GM19035 (cell line): ENCODE measurements around the gene RING1.
"Not testable (repeated sequence)": the region's sequence is repeated elsewhere in the genome, so short reads cannot be mapped to it uniquely, and the experiment has no call there.

Experiments used
- ATAC-seq: cut with Tn5 transposase; IDR thresholded peaks from one replicate; pipeline ENCODE4 v1.9.1; 2021; ENCODE audit not compliant: unreplicated experiment

Gene RING1

DNA sequence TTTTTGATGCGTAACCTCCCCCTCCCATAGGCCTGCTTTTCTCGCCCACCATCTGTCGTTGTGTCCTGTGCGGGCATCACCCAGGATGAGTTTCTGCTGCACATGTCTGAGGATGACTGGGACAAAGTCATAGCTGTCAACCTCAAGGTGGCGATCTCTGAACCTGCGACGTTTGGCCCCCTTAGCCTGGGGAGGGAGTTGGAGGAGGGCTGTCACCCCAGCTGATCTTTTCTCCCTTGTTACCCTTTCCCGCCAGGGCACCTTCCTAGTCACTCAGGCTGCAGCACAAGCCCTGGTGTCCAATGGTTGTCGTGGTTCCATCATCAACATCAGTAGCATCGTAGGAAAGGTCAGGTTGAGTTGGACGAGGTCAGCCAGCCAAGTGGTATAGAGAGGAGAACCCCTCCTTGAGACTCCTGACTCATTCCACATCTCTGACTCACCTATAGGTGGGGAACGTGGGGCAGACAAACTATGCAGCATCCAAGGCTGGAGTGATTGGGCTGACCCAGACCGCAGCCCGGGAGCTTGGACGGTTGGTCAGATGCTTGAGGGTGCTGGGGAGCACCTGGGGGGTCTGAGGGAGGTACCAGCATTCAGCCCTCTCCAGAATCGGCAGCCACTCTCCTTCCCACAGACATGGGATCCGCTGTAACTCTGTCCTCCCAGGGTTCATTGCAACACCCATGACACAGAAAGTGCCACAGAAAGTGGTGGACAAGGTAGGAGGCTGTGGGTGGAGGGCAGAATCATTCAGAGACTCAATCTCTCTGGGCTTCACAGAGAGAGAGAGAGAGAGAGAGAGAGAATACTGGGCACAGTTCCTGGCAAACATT lies 2.9 kb upstream of the RING1 start:
- no peak for ATAC-seq

DNA sequence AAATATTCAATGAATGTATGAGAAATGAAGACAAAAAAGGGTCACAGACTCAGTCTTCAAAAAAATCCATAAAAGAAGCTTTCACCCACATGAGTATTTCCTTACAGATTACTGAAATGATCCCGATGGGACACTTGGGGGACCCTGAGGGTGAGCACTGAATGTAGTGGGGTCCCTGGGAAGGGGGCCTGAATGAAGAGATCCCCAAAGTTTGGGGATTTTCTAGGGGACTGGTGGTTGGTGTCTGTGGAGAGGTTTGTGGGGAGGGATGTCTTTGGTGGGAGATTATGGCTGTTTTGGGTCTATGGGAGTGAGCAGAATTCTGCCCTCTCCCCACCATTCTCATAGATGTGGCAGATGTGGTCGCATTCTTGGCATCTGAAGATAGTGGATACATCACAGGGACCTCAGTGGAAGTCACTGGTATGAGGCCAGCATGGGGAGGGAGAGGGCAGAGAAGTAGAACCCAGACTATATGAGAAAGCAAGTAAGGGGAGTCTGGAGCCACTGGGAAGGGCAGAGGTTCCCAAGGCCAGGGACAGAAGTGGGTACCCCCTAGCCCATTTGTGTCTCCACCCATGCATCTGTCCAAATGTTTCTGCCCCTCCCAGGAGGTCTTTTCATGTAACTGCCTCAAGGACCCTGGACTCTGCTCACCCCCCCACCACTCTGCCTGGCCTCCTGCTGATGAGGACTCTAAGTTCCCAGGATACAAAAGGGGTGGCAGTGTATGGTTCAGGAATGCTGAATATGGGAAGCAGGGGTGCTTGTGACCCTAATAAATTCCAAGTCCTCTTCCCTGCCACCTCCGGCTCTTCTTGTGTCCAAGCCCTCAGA lies 2.1 kb upstream of the RING1 start:
- no peak for ATAC-seq

DNA sequence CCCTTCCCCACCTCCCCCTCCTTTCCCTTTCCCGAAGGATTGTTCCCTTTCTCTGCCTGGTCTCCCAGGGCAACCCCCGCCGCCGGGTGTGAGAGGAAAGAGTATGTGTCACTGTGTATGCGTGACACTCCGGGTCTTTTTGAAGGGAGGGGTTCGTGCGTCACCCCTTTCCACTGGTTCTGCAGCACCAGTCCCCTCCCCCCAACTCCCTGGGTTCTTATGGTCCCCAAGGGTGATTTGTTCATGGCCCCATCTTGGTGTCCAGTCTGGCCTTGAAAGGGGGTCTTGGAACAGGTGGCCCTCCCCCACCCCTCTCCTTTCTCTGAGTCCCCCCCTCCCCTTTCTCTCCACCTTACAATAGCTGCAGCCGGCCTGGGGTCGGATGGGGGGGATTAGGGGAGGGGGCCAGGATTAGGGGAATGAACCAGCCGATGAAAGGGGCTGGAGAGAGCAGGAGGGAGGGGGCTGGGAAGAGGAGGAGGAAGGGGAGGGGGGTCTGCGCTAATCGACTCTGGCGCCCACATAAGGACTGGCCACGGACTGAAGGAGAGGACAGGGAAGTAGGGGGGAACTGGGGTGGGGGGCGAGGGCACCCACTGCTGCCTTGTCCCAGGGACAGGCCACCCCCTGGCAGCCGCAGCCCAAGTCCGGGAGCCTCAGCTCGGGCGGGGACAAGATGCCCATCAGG lies 1.3 kb upstream of the RING1 start:
- no peak for ATAC-seq

DNA sequence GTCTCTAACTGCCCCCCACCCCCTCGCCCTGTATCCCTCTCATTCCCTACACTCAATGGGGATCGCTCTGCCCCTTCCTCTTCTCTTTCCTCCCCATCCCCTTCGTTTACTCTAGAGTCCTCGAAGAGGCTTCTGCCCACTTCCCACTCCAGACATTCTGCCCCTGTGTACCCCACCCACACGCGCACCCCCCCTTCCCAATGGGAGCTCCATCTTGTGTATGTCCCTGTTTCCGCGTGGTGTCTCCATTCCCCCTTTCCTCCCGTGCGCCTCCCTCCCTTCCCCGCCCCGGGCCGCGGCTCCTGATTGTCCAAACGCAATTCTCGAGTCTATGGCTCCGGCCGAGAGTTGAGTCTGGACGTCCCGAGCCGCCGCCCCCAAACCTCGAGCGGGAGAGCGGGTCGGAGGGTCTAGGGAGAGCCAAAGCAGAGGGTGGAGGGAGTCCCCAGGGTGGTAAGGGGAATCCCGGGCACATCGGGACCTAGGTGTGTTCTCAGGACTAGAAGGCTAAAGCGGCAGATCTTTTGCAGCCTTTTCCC lies 679 bp upstream of the RING1 start:
- no peak for ATAC-seq

DNA sequence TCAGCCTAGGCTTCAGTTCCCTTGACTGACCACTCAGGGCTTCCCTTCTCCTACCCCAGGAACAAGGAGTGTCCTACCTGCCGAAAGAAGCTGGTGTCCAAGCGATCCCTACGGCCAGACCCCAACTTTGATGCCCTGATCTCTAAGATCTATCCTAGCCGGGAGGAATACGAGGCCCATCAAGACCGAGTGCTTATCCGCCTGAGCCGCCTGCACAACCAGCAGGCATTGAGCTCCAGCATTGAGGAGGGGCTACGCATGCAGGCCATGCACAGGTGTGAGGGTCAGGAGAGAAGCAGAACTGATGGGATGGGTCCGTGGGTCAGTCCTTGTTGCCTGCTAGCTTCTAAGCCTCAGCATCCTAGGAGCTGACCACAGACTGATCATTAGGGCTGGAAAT lies 1.6 kb downstream of the RING1 start:
- ATAC-seq = no peak

DNA sequence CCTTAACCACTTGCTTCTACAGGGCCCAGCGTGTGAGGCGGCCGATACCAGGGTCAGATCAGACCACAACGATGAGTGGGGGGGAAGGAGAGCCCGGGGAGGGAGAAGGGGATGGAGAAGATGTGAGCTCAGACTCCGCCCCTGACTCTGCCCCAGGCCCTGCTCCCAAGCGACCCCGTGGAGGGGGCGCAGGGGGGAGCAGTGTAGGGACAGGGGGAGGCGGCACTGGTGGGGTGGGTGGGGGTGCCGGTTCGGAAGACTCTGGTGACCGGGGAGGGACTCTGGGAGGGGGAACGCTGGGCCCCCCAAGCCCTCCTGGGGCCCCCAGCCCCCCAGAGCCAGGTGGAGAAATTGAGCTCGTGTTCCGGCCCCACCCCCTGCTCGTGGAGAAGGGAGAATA lies 2.8 kb downstream of the RING1 start:
- ATAC-seq = no peak

DNA sequence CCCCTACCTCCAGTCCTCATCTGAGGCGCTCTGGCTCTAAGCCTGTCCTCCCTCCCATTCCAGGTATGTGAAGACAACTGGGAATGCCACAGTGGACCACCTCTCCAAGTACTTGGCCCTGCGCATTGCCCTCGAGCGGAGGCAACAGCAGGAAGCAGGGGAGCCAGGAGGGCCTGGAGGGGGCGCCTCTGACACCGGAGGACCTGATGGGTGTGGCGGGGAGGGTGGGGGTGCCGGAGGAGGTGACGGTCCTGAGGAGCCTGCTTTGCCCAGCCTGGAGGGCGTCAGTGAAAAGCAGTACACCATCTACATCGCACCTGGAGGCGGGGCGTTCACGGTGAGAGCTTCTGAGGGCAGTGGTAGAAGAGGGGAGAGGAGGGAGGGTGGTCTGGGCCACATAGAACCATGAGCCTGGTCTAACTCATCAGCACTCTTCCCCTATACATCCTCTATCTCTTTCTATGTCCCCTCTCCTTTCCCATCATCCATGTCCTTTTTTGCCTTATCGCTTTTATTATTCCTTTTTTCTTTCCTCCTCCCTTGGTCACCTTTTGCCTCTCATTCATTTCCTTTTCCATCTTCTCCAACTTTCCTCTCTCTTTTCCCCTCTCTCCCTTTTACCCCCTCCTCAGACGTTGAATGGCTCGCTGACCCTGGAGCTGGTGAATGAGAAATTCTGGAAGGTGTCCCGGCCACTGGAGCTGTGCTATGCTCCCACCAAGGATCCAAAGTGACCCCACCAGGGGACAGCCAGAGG lies 3.5 kb downstream of the RING1 start:
- ATAC-seq = no peak

DNA sequence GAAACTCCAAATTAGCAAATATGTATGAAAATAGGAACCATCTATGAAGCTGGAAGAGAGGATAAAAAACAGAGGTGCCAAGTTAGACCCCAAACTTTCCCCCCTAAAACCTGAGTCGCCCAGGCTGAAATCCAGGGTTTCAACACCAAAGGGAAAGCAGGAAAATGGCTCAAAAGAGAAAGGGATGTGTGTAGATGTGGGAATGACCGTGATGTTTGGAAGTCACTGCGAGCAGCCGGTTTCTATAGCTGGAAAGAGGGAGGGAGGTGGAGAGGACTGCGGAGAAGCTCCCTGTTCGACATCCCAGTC lies 4.5 kb downstream of the RING1 start:
- ATAC-seq = no peak

DNA sequence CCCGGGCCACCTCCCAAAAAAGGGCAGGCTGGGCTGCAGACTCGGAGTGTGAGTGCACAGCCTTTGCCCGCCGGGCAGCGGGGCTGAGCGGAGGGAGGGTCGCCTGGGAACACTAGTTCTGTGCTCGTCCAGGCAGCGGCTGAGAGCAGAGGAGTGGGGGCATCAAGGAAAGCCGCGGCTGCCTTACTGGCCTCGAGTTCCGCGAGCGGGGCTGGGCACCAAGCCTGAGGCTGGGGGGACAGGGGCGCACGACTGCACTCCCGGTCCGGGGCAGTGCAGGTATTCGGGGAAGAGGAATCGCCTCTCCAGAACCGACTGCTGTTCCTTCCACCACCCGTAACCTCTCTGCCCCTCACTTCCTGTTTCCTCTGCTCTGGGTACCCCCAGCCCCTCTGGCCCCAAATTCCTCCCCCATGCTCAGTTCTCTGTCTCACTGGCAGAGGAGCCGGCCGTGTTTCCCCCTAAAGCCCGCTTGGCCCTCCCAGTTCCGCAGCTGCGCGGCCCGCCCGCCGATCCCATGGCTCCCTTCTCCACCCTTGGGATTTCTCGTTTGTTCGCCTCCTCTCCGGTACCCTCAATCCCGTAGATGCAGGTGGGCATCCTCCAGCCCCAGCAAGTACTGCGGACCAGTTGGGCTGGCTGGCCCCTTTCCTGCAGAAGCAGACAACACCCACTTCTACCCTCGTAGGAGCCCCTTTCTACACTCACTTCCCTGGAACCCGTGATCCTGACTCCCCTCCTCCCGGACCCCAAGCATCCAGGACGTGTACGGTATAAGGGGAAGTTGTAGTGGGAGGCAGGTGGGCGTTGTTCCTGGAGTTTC lies 5.1 kb downstream of the RING1 start:
- ATAC-seq = no peak

DNA sequence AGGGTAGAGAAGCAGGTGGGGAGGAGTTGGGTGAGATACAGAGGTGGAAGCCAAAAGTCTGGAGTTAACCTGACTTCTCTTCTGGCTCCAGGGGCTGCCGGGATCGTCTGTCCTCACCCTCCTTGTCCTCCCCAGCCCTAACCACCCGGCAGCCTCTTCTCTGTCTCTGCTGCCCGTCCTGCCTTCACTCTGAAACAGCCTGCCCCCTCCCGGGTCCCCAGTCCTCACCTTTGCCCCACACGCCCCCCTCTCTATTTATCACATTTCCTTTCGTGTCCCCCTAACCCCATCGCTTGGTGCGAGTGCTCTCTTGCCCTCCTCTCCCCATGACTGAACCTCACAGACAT lies 5.7 kb downstream of the RING1 start:
- ATAC-seq = no peak

DNA sequence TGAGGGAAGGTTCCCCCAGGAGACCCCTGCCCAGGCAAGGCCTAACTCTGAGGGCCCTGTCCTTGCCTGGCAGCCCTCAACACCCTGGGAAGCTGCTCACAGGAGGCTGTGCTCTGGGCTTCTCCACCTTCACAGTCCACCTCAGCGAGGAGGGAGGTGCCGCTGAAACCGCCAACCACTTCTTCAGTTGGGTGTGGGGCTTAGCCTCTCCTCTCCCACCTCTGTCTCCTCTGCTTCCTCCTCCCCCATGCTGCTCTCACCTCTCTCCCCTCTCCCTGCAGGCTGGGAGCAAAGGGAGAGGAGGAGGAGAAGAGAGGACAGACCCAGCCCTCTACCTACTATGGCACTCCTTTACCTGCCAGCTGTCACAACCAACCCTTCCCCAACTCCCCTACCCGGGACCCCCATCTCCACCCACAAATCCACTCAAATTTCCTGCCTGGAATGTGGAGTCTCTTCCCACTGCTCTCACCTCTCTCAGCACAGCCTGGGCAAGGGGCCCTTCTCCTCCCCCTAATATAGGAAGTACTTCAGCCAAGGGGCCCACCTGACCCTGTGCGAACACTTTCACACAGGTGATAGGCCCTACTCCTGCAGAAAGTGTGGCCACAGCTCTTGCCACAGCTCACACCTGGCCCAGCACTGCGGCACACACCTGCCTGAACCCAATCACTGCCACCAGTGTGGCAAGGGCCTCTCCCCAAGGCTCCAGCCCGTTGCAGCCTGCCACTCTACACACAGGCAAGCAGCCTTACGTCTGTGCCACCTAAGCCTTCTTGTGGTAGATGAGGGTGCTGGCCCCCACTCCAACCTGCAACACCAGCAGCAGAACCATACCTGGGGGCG lies 7.2 kb downstream of the RING1 start:
- ATAC-seq = no peak

DNA sequence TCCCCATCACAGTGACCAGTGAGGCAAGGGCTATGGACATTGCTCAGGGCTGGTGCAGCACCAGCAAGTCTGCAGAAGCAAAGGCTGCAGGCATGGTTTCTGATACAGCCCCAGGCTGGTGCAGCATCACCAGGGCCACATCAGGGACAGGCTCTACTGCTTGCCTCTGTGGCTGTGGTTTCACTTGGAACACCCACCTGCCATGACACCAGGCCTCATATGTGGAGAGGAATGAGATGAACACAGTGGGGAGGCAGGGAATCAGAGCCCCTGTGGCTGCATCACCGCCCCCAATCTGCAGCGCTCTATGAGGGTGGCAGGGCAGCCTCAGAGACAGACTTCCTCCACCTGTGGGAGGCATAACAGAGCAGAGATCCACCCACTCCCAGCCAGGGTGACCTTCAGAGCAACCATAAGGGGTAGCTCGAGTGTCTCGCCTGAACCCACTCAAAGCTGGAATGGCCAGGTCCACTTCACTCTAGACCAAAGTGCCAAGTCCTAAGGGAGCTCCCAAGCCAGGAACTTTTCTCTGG lies 7.9 kb downstream of the RING1 start:
- ATAC-seq = no peak

DNA sequence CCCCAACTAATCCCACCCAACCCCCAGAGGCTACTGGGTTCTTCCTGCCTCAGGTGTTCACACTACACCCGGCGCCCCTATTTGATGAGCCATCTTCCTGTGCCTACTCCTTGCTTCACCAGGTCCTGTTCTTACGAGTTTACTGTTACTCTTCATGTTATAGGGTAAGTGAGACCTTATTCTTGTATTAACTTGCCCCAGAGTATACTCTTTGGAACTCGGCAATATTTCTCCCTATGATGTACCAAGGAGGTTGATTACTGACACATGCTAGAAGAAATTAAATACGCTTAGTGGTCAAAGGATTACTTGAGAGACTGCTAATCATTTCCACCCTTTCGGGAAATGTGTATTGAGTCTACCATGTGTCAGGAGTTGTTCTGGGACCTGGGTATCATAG lies 8.9 kb downstream of the RING1 start:
- no peak for ATAC-seq

DNA sequence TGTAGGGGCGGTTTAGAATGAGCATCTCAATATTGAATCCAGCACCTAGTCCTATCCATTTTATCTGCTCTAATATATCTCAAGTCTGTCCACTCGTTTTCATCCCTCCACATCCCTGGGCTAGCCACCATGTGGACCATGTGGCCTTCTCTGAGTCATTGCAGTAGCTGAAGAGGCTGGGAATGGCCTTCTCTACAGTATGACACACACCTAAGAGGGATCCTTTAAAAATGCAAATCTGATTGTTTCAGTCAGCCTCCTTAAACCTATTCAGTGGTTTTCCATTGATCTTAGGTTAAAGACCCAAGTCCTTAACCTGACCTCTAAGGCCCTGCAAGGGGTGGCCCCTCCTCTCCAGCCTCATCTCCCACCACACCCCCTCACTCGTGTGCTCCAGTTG lies 9.4 kb downstream of the RING1 start:
- ATAC-seq = no peak

DNA sequence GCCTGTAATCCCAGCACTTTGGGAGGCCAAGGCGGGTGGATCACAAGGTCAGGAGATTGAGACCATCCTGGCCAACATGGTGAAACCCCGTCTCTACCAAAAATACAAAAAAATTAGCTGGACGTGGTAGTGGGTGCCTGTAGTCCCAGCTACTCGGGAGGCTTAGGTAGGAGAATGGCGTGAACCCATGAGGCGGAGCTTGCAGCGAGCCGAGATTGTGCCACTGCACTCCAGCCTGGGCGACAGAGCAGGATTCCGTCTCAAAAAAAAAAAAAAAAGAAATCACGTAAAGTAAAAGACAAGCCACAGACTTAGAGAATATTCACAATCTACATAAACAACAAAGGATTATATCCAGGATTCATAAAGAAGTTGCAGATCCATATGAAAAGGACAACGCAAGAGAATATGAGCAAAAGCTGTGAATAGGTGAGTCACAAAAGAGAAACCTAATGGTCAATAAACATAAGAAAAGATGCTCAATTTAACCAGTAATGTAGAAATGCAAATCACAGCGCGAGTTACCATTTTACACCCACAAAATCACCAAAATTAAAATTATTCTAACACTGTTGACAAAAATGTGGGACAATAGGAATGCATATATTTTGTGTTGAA lies 18.3 kb downstream of the RING1 start:
- ATAC-seq = not testable (repeated sequence)

DNA sequence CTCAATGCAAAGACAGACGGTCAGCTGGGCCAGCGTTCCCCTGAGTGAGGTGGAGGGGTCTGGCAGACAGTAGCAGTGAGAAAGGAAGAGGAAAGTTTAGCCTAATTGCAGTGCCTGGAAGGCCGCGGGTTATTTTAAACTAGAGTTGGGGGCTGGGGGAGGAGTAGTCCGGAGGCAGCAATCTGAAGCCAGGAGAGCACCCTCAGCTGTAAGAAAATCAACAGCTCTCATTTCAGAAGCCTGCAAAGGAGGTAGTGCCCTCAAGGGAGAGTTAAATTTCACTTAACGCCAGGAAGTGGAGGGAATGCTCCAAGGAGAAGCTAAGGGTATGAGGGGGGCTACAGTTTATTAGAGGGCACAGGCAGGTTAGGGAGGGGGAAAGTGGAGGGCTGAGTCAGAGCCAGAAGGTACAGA lies 26.9 kb downstream of the RING1 start:
- no peak for ATAC-seq

DNA sequence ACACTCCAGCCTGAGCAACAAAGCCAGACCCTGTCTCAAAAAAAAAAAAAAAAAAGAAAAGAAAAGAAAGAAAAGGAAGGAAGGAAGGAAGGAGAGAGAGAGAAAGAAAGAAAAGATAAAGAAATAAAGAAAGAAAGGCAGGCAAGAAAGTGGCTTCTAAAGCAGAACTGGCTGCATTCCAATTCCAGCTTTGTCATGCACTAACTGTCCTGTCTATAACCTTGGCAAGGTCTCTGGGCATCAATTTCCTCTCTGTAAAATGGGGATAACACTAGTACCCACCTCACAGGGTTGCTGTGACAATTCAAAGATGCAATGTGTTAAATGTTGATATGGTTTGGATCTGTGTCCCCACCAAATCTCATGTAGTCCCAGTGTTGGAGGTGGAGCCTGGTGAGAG lies 28.0 kb downstream of the RING1 start:
- ATAC-seq = no peak

DNA sequence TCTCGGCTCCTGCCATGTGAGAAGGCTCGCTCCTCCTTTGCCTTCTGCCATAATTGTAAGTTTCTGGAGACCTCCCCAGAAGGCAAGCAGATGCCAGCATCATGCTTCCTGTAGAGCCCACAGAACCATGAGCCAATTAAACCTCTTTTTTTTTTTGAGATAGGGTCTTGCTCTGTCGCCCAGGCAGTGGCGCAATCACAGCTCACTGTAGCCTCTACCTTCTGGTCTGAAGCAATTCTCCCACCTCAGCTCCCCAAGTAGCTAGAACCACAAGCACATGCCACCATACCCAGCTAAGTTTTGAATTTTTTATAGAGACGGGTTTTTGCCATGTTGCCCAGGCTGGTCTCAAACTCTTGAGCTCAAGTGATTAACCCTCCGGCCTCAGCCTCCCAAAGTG lies 28.6 kb downstream of the RING1 start:
- no peak for ATAC-seq

DNA sequence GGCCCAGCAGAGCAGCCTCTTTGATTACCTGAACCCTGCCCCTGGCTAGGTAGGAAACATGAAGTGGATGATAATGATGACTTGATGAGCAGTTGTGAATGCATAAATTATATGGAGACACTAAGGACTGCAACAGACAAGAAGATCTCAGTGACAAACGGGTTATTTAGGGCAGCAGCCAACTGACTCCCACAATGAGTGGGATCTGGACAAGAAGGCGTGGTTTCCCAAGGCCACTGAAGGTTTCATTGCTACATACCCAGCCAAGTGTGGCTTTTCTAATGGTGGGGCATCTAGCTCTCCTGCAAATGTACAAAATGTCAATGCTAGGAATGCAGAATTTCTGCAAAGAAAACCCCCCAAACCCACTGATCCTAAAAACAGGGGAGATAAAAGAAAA lies 29.4 kb downstream of the RING1 start:
- ATAC-seq = no peak
